GM12864 (cell line): ENCODE data around the gene FIP1L1.

ENCODE experiments used
- DNase-seq: peaks from one replicate; pipeline ENCODE4 v3.0.0-alpha.2; 2011; ENCODE audit warnings: low read depth
- H3K4me3 ChIP-seq: 2 replicates; pipeline ENCODE4 v1.5.1; 2011; ENCODE audit warnings: mild to moderate bottlenecking, low read depth, low read length, control low read depth
- TF ChIP-seq, protein P1 (sequence below): IDR thresholded peaks from 2 replicates; pipeline ENCODE4 v1.5.1; 2011; ENCODE audit warnings: low read depth, mild to moderate bottlenecking, moderate library complexity, low read length, control low read depth, inconsistent platforms; ENCODE audit errors: missing control alignments

Gene FIP1L1

GRCh38 chr4:53501561-53501960 is 124.1 kb downstream of the FIP1L1 start:
- TF ChIP-seq, protein P1, sequence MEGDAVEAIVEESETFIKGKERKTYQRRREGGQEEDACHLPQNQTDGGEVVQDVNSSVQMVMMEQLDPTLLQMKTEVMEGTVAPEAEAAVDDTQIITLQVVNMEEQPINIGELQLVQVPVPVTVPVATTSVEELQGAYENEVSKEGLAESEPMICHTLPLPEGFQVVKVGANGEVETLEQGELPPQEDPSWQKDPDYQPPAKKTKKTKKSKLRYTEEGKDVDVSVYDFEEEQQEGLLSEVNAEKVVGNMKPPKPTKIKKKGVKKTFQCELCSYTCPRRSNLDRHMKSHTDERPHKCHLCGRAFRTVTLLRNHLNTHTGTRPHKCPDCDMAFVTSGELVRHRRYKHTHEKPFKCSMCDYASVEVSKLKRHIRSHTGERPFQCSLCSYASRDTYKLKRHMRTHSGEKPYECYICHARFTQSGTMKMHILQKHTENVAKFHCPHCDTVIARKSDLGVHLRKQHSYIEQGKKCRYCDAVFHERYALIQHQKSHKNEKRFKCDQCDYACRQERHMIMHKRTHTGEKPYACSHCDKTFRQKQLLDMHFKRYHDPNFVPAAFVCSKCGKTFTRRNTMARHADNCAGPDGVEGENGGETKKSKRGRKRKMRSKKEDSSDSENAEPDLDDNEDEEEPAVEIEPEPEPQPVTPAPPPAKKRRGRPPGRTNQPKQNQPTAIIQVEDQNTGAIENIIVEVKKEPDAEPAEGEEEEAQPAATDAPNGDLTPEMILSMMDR = no peak
- H3K4me3 ChIP-seq = no peak overlapping the region
- no peak for DNase-seq

- no peak overlapping the region for H3K4me3 ChIP-seq
- TF ChIP-seq, protein P1 = no peak
- no peak for DNase-seq
Observed at GRCh38 chr4:53502094-53502493, 124.7 kb downstream of the FIP1L1 start.

DNA sequence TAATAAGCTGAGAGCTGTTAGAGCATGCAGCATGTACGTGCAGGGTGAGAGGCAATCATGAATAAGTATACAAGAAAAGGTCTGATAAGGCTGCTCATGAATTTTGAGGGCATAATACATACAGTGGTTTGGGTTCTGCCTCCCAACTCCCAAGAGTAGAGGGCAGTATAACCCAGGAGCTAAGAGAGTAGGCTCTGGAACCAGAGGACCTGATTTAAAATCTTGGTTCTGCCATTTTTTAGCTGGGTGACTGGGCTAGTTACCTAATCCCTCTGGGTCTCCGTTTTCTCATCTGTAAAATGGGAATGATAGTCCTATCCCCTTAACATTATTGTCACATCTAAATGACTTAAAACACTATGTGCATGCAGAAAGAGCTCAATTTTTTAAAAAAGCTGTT is 128.5 kb downstream of the FIP1L1 start:
- DNase-seq = no peak
- no peak overlapping the region for H3K4me3 ChIP-seq
- TF ChIP-seq, protein P1 = no peak

DNA sequence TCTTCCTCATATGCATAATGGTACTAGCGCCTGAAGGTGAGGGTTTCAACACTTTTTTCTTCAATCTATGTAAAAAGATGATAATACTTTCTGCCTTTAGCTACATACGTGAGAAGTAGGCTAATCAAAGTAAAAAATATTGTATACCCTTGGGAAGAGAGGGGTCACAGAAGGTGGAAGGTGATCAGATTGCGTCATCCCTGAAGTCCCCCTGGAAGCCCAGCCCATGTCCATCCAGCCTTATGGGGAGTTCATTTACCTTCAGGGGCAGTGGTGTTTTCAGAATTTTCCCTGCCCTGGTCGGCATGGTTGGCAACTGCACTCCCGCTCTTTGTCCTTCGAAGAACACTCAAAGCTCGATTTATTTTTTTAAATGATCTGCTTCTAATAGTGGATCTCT is 129.6 kb downstream of the FIP1L1 start:
- TF ChIP-seq, protein P1 = no peak
- DNase-seq = no peak
- H3K4me3 ChIP-seq = no peak overlapping the region

DNA sequence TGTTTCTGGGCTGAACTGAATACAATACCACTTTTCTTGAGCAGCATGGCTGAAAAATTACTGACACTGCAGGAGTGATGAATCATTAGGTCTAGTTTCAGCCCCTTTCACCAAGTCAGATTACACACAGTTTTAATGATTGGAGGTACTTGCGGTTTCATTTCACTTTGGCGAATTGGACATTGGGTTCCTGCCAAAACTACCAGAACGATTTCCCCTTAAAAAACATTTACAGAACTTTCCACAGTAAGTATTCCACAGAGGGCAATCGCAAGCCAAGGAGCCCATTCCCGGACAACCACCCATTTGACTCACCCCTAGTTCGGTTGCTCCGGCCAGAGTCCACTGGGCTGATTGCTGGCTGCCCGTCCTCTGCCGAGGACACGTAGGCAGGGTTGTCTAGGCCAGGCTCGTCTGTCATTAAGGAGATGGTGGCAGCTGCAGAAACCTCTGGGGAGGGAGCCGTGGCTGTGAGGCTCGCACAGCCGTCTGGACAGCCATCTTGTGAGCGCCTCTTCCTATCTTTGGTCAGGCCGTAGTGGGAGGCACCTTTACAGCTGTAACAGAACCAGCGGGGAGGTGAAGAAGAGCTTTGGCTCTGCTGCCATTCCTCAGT is 130.3 kb downstream of the FIP1L1 start:
- no peak for DNase-seq
- TF ChIP-seq, protein P1 = no peak
- no peak overlapping the region for H3K4me3 ChIP-seq

GRCh38 chr4:53508446-53508845 is 131.0 kb downstream of the FIP1L1 start:
- DNase-seq = no peak
- H3K4me3 ChIP-seq = no peak overlapping the region
- TF ChIP-seq, protein P1 = no peak

DNA sequence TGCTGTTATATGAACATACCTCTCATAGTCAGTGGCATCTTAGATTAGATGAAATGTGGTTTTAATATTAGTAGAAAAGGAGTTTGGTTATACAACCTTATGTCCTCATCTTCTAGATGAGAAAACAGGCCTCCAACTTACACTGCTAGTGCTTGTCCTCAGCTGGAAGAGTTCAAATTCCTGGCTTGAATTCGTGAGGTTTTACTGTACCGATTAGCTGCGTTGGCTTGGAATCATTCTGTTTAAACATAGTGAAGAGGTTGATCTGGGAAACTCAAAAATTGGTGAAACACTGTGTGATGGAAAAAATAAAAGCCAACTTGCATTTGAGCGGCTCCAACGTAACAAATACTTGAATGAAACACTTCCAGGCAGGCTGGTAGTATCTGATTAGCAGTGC is 132.9 kb downstream of the FIP1L1 start:
- no peak overlapping the region for H3K4me3 ChIP-seq
- no peak for DNase-seq
- TF ChIP-seq, protein P1 = no peak
